Chondrocyte (in vitro differentiated cells): Measurements from ENCODE around the gene KDM1B. TPM values are rescaled to one million over a fixed set of nuclear protein-coding genes. Genes with fewer than 3 reads are reported as not detected.
A peak's percentile ranks its signal among the peaks of the same experiment; 100 is the strongest.

Source experiments
- DNase-seq: peaks from one replicate; pipeline ENCODE4 v3.0.0; 2021; ENCODE audit warnings: mixed read lengths, low spot score
- H3K27ac Mint-ChIP-seq: one replicate; pipeline ENCODE4 v1.8.0; 2021; ENCODE audit warnings: mild to moderate bottlenecking, moderate library complexity, mixed read lengths; ENCODE audit not compliant: unreplicated experiment
- H3K27me3 Mint-ChIP-seq: 2 replicates; pipeline ENCODE4 v1.8.0; 2021; ENCODE audit warnings: low read depth, mixed read lengths
- H3K36me3 Mint-ChIP-seq: 2 replicates; pipeline ENCODE4 v1.8.0; 2021; ENCODE audit warnings: low read depth, mixed read lengths
- H3K4me1 Mint-ChIP-seq: 2 replicates; pipeline ENCODE4 v1.8.0; 2021; ENCODE audit warnings: low read depth, mild to moderate bottlenecking, mixed read lengths
- H3K4me3 Mint-ChIP-seq: one replicate; pipeline ENCODE4 v1.8.0; 2021; ENCODE audit warnings: mild to moderate bottlenecking, moderate library complexity, mixed read lengths; ENCODE audit not compliant: unreplicated experiment
- H3K9me3 Mint-ChIP-seq: 2 replicates; pipeline ENCODE4 v1.8.0; 2021; ENCODE audit warnings: low read depth, mixed read lengths
- total RNA-seq: library from RNA; stranded (reverse); gene quantifications from 3 replicates; pipeline ENCODE4 v1.2.1, GENCODE V29; 2021
- TF ChIP-seq, protein P1 (sequence below): fragments of 200-600 bp; sonication (generic); IDR thresholded peaks from 2 replicates; pipeline ENCODE4 v1.5.0; 2021; ENCODE audit warnings: antibody characterized with exemption, mild to moderate bottlenecking, moderate library complexity

KDM1B gene
- total RNA-seq, 1 donor from 2014 or later = 12.7 TPM

DNA sequence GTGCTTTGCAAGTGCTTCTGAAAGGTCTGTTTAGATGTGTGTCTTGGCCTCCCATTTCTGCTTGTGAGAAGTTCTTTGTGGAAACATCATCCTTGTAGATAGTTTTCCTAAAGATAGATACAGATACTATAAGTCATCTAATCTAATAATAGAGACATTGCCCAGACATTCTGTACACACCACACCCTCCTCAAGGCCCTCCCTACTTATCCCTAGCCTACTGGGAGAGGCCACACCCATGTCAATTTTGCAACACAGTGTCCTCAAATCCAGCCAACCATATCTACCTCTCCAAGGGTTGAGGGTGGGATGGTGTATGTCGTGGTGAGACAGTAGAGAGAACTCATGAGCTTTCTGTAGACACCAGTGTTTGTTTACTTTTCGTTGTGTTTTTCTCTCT, 6.2 kb downstream of the KDM1B start:
- Mint-ChIP-seq H3K4me1 (peaks cover 12% of the 10 kb centered on the region), H3K4me3 (no peak overlapping the region), H3K9me3 (no peaks in the 10 kb centered on the region), H3K27ac (no peak overlapping the region), H3K27me3 (no peaks in the 10 kb centered on the region), H3K36me3 (peaks cover 15% of the 10 kb centered on the region)
- TF ChIP-seq, protein P1, sequence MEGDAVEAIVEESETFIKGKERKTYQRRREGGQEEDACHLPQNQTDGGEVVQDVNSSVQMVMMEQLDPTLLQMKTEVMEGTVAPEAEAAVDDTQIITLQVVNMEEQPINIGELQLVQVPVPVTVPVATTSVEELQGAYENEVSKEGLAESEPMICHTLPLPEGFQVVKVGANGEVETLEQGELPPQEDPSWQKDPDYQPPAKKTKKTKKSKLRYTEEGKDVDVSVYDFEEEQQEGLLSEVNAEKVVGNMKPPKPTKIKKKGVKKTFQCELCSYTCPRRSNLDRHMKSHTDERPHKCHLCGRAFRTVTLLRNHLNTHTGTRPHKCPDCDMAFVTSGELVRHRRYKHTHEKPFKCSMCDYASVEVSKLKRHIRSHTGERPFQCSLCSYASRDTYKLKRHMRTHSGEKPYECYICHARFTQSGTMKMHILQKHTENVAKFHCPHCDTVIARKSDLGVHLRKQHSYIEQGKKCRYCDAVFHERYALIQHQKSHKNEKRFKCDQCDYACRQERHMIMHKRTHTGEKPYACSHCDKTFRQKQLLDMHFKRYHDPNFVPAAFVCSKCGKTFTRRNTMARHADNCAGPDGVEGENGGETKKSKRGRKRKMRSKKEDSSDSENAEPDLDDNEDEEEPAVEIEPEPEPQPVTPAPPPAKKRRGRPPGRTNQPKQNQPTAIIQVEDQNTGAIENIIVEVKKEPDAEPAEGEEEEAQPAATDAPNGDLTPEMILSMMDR = no peak
- DNase-seq = no peak

GRCh38 chr6:18162401-18162800, 7.2 kb downstream of the KDM1B start:
- no peak overlapping the region for H3K27ac Mint-ChIP-seq
- no peak for DNase-seq
- H3K4me1 Mint-ChIP-seq = peaks cover 15% of the 10 kb centered on the region
- TF ChIP-seq, protein P1 = no peak
- H3K36me3 Mint-ChIP-seq = peaks cover 15% of the 10 kb centered on the region
- H3K27me3 Mint-ChIP-seq = no peaks in the 10 kb centered on the region
- no peaks in the 10 kb centered on the region for H3K9me3 Mint-ChIP-seq
- H3K4me3 Mint-ChIP-seq = no peak overlapping the region

DNA sequence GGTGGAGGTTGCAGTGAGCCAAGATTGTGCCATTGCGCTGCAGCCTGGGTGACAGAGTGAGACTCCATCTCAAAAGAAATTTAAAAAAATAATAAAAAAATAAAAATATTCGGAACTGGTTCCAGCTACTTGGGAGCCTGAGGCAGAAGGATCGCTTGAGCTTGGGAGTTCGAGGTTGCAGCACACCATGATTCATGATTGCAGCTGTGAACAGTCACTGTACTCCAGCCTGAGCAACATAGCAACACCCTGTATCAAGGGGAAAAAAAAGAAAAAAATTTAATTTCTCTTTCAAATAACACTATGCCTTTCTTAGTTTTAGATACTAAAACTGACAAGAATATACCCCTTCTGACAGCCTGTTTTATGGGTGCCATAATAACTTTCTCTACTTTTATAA, 10.5 kb downstream of the KDM1B start:
- no peak overlapping the region for H3K4me3 Mint-ChIP-seq
- peaks cover 15% of the 10 kb centered on the region for H3K4me1 Mint-ChIP-seq
- peak overlapping the region; percentile 8 for H3K27ac Mint-ChIP-seq
- TF ChIP-seq, protein P1 = no peak
- H3K27me3 Mint-ChIP-seq = no peaks in the 10 kb centered on the region
- H3K36me3 Mint-ChIP-seq = peaks cover 21% of the 10 kb centered on the region
- no peaks in the 10 kb centered on the region for H3K9me3 Mint-ChIP-seq
- DNase-seq = no peak

- Mint-ChIP-seq H3K4me1 (peaks cover 10% of the 10 kb centered on the region), H3K27ac (peak overlapping the region; percentile 8), H3K9me3 (no peaks in the 10 kb centered on the region), H3K36me3 (peaks cover 22% of the 10 kb centered on the region), H3K4me3 (no peak overlapping the region), H3K27me3 (no peaks in the 10 kb centered on the region)
- TF ChIP-seq, protein P1 = peak; percentile 15
- DNase-seq = no peak
Observed at GRCh38 chr6:18166312-18167036, 11.3 kb downstream of the KDM1B start.

GRCh38 chr6:18168264-18168663, 13.0 kb downstream of the KDM1B start:
- Mint-ChIP-seq H3K9me3 (no peaks in the 10 kb centered on the region), H3K27me3 (no peaks in the 10 kb centered on the region), H3K27ac (no peak overlapping the region), H3K4me1 (peaks cover 8% of the 10 kb centered on the region), H3K36me3 (peaks cover 14% of the 10 kb centered on the region), H3K4me3 (no peak overlapping the region)
- TF ChIP-seq, protein P1 = no peak
- DNase-seq = no peak
